ENCODE measurements around the gene COL7A1. TPM values are rescaled to one million over a fixed set of nuclear protein-coding genes. Genes with fewer than 3 reads are reported as not detected.

Gene COL7A1
- total and polyA plus RNA-seq, 2 of the 13 experiments (the other 11 are each of a cell fraction or from before 2014, with no cell fraction given), result 2.7 to 11.7 TPM

DNA sequence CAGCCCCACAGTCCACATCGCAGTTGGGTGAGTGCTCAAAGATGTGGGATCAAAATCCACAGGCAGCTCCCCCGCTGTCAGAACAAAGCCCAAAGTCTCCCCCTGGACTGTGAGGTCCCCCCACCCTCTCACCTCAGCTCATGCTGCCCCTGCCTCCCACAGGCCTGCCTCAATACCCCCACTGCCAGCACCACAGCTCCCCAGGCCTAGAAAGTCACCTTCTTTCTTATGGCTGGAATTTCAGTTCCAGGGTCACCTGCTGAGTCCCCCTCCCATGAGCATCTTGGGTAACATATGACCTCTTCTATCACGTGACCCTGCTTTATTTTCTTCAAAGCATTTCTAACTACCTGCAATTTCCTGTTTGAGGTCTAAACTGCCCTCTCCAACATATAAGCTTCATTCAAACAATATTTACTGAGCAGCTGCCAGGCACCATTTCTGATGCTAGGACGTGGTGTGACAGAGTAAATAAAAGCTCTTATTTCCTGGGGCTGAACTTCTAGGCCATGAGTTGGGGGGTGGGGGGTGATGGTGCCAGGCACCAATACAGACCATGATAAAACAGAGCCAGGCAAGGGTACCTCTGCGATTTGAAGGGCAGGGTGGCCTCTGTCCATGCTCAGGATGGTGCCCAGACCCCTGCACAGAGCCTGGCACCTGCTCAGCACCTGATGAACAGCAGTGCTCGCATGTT is 28.9 kb upstream of the COL7A1 start (continued):
- TF ChIP-seq, protein P1, sequence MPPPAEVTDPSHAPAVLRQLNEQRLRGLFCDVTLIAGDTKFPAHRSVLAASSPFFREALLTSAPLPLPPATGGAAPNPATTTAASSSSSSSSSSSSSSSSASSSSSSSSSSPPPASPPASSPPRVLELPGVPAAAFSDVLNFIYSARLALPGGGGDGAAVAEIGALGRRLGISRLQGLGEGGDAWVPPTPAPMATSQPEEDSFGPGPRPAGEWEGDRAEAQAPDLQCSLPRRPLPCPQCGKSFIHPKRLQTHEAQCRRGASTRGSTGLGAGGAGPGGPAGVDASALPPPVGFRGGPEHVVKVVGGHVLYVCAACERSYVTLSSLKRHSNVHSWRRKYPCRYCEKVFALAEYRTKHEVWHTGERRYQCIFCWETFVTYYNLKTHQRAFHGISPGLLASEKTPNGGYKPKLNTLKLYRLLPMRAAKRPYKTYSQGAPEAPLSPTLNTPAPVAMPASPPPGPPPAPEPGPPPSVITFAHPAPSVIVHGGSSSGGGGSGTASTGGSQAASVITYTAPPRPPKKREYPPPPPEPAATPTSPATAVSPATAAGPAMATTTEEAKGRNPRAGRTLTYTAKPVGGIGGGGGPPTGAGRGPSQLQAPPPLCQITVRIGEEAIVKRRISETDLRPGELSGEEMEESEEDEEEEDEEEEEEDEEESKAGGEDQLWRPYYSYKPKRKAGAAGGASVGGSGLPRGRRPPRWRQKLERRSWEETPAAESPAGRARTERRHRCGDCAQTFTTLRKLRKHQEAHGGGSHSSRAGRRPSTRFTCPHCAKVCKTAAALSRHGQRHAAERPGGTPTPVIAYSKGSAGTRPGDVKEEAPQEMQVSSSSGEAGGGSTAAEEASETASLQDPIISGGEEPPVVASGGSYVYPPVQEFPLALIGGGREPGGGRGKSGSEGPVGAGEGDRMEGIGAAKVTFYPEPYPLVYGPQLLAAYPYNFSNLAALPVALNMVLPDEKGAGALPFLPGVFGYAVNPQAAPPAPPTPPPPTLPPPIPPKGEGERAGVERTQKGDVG (CRISPR knock-in tag; IDR thresholded peaks at IDR 0.05; ENCODE audit: borderline replicate concordance), result no peak
- TF ChIP-seq SMAD3 (CRISPR knock-in tag; IDR thresholded peaks at IDR 0.05) (no peak), ZNF260 (CRISPR knock-in tag; IDR thresholded peaks at IDR 0.05; ENCODE audit: borderline replicate concordance, low read depth) (no peak), CENPX (CRISPR knock-in tag; IDR thresholded peaks at IDR 0.05) (no peak), HNF4G (IDR thresholded peaks at IDR 0.05; ENCODE audit: borderline replicate concordance, low read depth, low read length) (no peak), HNF4G (CRISPR knock-in tag; IDR thresholded peaks at IDR 0.05; ENCODE audit: borderline replicate concordance, low read depth) (no peak), ARNTL (CRISPR knock-in tag; IDR thresholded peaks at IDR 0.05) (peak; percentile 63; the same call in 1 of the 2 replicates), CCDC6 (CRISPR knock-in tag; IDR thresholded peaks at IDR 0.05) (no peak), HNRNPK (IDR thresholded peaks at IDR 0.05; ENCODE audit: low read depth, low read length, poor library complexity, severe bottlenecking) (no peak), CREM (IDR thresholded peaks at IDR 0.05) (peak; percentile 66), CREM (CRISPR knock-in tag; IDR thresholded peaks at IDR 0.05) (no peak), RNF2 (conservative IDR thresholded peaks at IDR 0.05; ENCODE audit: low read depth) (no peak), ZFP36 (IDR thresholded peaks at IDR 0.05; ENCODE audit: borderline replicate concordance, low read depth, low read length, partially characterized antibody) (no peak), MEF2D (CRISPR knock-in tag; IDR thresholded peaks at IDR 0.05) (peak; percentile 76; the same call in 1 of the 2 replicates), SP140L (CRISPR knock-in tag; IDR thresholded peaks at IDR 0.05; ENCODE audit: borderline replicate concordance) (no peak)
- TF ChIP-seq, protein P2, sequence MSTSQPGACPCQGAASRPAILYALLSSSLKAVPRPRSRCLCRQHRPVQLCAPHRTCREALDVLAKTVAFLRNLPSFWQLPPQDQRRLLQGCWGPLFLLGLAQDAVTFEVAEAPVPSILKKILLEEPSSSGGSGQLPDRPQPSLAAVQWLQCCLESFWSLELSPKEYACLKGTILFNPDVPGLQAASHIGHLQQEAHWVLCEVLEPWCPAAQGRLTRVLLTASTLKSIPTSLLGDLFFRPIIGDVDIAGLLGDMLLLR (CRISPR knock-in tag; IDR thresholded peaks at IDR 0.05), result no peak
- TF ChIP-seq, protein P3, sequence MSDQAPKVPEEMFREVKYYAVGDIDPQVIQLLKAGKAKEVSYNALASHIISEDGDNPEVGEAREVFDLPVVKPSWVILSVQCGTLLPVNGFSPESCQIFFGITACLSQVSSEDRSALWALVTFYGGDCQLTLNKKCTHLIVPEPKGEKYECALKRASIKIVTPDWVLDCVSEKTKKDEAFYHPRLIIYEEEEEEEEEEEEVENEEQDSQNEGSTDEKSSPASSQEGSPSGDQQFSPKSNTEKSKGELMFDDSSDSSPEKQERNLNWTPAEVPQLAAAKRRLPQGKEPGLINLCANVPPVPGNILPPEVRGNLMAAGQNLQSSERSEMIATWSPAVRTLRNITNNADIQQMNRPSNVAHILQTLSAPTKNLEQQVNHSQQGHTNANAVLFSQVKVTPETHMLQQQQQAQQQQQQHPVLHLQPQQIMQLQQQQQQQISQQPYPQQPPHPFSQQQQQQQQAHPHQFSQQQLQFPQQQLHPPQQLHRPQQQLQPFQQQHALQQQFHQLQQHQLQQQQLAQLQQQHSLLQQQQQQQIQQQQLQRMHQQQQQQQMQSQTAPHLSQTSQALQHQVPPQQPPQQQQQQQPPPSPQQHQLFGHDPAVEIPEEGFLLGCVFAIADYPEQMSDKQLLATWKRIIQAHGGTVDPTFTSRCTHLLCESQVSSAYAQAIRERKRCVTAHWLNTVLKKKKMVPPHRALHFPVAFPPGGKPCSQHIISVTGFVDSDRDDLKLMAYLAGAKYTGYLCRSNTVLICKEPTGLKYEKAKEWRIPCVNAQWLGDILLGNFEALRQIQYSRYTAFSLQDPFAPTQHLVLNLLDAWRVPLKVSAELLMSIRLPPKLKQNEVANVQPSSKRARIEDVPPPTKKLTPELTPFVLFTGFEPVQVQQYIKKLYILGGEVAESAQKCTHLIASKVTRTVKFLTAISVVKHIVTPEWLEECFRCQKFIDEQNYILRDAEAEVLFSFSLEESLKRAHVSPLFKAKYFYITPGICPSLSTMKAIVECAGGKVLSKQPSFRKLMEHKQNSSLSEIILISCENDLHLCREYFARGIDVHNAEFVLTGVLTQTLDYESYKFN (CRISPR knock-in tag; conservative IDR thresholded peaks at IDR 0.05), result peak; percentile 95
- TF ChIP-seq, protein P4, sequence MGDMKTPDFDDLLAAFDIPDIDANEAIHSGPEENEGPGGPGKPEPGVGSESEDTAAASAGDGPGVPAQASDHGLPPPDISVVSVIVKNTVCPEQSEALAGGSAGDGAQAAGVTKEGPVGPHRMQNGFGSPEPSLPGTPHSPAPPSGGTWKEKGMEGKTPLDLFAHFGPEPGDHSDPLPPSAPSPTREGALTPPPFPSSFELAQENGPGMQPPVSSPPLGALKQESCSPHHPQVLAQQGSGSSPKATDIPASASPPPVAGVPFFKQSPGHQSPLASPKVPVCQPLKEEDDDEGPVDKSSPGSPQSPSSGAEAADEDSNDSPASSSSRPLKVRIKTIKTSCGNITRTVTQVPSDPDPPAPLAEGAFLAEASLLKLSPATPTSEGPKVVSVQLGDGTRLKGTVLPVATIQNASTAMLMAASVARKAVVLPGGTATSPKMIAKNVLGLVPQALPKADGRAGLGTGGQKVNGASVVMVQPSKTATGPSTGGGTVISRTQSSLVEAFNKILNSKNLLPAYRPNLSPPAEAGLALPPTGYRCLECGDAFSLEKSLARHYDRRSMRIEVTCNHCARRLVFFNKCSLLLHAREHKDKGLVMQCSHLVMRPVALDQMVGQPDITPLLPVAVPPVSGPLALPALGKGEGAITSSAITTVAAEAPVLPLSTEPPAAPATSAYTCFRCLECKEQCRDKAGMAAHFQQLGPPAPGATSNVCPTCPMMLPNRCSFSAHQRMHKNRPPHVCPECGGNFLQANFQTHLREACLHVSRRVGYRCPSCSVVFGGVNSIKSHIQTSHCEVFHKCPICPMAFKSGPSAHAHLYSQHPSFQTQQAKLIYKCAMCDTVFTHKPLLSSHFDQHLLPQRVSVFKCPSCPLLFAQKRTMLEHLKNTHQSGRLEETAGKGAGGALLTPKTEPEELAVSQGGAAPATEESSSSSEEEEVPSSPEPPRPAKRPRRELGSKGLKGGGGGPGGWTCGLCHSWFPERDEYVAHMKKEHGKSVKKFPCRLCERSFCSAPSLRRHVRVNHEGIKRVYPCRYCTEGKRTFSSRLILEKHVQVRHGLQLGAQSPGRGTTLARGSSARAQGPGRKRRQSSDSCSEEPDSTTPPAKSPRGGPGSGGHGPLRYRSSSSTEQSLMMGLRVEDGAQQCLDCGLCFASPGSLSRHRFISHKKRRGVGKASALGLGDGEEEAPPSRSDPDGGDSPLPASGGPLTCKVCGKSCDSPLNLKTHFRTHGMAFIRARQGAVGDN (CRISPR knock-in tag; IDR thresholded peaks at IDR 0.05), result peak; percentile 92

All from HepG2 (cell line).